Heart right ventricle (tissue), 16 donors: ENCODE measurements around the gene CRTC3. TPM values are rescaled to one million over a fixed set of nuclear protein-coding genes. Genes with fewer than 3 reads are reported as not detected.

Experiments used
- ATAC-seq, 8 donors: fragments of 200-7000 bp; cut with Tn5 transposase; one replicate each; pipeline ENCODE4 v1.9.1; 2020; ENCODE audit warnings: mild to moderate bottlenecking in 8 of 8, moderate library complexity in 8 of 8, moderate number of reproducible peaks in 1 of 8
- DNase-seq, 2 donors: peaks; one replicate each; pipeline ENCODE4 v3.0.0-alpha.2; 2020
- H3K27ac ChIP-seq, 10 donors: fragments of 200-600 bp; sonication (generic) in 2 of 10; one replicate each; pipeline versions ENCODE4 v1.5.0 to v1.8.0; 2020 to 2022; ENCODE audit warnings: mild to moderate bottlenecking in 3 of 10
- H3K27me3 ChIP-seq, 7 donors: fragments of 200-600 bp; one replicate each; pipeline ENCODE4 v1.8.0; 2021 to 2022; ENCODE audit warnings: mild to moderate bottlenecking in 2 of 7
- H3K36me3 ChIP-seq, 9 donors: fragments of 200-600 bp; sonication (generic) in 1 of 9; one replicate each; pipeline versions ENCODE4 v1.5.0 to v1.8.0; 2020 to 2022; ENCODE audit warnings: mild to moderate bottlenecking in 2 of 9
- H3K4me1 ChIP-seq, 9 donors: fragments of 200-600 bp; sonication (generic) in 1 of 9; one replicate each; pipeline versions ENCODE4 v1.5.0 to v1.8.0; 2020 to 2022; ENCODE audit warnings: mild to moderate bottlenecking in 4 of 9
- H3K4me3 ChIP-seq, 10 donors: fragments of 200-600 bp; sonication (generic) in 2 of 10; one replicate each; pipeline versions ENCODE4 v1.5.0 to v1.8.0; 2020 to 2022; ENCODE audit warnings: mild to moderate bottlenecking in 7 of 10, moderate library complexity in 2 of 10
- H3K9me3 ChIP-seq, 11 donors: fragments of 200-600 bp in 10 of 11; sonication (generic) in 2 of 11; one replicate each; pipeline versions ENCODE4 v1.5.0 to v1.8.0; 2013 to 2022; ENCODE audit warnings: mild to moderate bottlenecking in 2 of 11, control low read depth in 1 of 11, moderate library complexity in 1 of 11
- WGBS, 2 donors: extraction: QIAGEN DNeasy Blood & Tissue Kit; methylation state at CpG; one replicate each; pipeline ENCODE4 v1.1.7; 2013; ENCODE audit warnings: inconsistent platforms in 1 of 2; 5-methylcytosine and 5-hydroxymethylcytosine counted together
- intact Hi-C, 10 donors: fragments of 100-400 bp; cut with DNase I; formaldehyde crosslinking; loops; one replicate each; pipeline versions ENCODE4 v1.11.1 to v1.14.2; 2022
- polyA plus RNA-seq, 2 donors: library from polyadenylated mRNA; stranded (reverse); fragments of 200-250 nt; gene quantifications; one replicate each; pipeline ENCODE4 v1.2.3, GENCODE V29; 2013
- total RNA-seq, 10 donors: library from RNA; stranded (reverse); fragmentation: NEBNext Ultra II Directional in 3 of 10; extraction: Animal tissue kit (Norgen Biotek cat#: 25700) in 3 of 10; gene quantifications; one replicate each; pipeline versions ENCODE4 v1.2.1 to v1.2.4, GENCODE V29; 2021 to 2023
- TF ChIP-seq, protein P1 (sequence below), 9 donors: fragments of 200-600 bp; sonication (generic) in 2 of 9; IDR thresholded peaks; one replicate each; pipeline versions ENCODE4 v1.5.0 to v1.8.0; 2021 to 2022; ENCODE audit warnings: antibody characterized with exemption in 9 of 9, mild to moderate bottlenecking in 5 of 9, moderate library complexity in 1 of 9
- donor health status: Arrhythmogenic right ventricular cardiomyopathy.
- donor health status: ischemic (EF 13 %, LVEDD 7.1; RV severe dilation, severe dysfunction).
- donor health status: healthy with polysubstance abuse.
- donor health status: DM: no; HTN: yes; CAD: no.
- donor health status: DM: no; HTN: no; CAD: no.
- donor health status: ischemic (EF 25% LVEDD 6.9; RV normal size, moderate dysfunction).
- donor health status: ischemic (EF 25% LVEDD 5.7; RV mildly dilated, moderate dysfunction).
- donor health status: healthy.
- donor health status: DM: yes; HTN: yes; CAD: no.
- donor health status: Ischemic cardiomyopathy.
- donor health status: ischemic (EF 35%, LVEDD 5.7; RV mildly dilated, moderate dysfunction).
- donor health status: nonischemic (EF 11% LVEDD 7.7; RV severe dilation, severe dysfunction).
- donor health status: DM: yes; HTN: yes; CAD: no.
- donor health status: PGD.
- donor health status: ischemic (EF 29% LVEDD 5.4; RV normal size, mild dysfunction).
- donor health status: nonischemic (EF 23%, LVEDD 6.1; RV moderate dilation, normal function).

Gene CRTC3
- total and polyA plus RNA-seq, 12 donors = 11.5 to 34.9 (median 28.3) TPM

DNA sequence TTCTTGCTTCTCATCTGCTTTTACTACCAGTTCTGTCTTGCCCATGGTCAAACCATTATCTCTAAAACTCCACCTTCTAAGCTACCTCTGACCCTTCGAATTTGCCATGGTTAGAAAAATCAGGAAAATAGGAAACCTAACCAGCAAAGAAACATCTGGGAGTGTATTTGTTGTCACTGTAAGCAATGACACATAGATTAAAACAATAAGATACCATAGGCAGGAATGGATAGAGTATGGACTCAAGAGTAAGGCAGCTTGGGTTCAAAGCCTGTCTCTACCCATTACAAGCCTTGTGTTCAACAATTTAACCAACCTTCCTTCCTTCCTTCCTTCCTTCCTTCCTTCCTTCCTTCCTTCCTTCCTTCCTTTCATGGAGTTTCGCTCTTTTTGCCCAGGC is 34.9 kb downstream of the CRTC3 start:
- TF ChIP-seq, protein P1, sequence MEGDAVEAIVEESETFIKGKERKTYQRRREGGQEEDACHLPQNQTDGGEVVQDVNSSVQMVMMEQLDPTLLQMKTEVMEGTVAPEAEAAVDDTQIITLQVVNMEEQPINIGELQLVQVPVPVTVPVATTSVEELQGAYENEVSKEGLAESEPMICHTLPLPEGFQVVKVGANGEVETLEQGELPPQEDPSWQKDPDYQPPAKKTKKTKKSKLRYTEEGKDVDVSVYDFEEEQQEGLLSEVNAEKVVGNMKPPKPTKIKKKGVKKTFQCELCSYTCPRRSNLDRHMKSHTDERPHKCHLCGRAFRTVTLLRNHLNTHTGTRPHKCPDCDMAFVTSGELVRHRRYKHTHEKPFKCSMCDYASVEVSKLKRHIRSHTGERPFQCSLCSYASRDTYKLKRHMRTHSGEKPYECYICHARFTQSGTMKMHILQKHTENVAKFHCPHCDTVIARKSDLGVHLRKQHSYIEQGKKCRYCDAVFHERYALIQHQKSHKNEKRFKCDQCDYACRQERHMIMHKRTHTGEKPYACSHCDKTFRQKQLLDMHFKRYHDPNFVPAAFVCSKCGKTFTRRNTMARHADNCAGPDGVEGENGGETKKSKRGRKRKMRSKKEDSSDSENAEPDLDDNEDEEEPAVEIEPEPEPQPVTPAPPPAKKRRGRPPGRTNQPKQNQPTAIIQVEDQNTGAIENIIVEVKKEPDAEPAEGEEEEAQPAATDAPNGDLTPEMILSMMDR (IDR thresholded peaks at IDR 0.05) = no peak
- peaks cover 0 to 4% (median 0%) of the 10 kb centered on the region in 11 donors for H3K9me3 ChIP-seq
- intact Hi-C loops = loop anchor here in 4 of 10 donors (2.0 to 5.0 kb wide), 2 partner anchors 33 to 56 kb away; no protein-coding TSS in a partner anchor
- no peaks in the 10 kb centered on the region for H3K27me3 ChIP-seq
- WGBS, 2 donors = 76 to 94% methylated on average over 2 of the region's 2 CpGs
- DNase-seq (no peak), ATAC-seq (no peak)
- no peaks in the 10 kb centered on the region for H3K36me3 ChIP-seq
- H3K27ac ChIP-seq = peak overlapping the region in 6 of 10 donors; percentile 4 to 84 (median 42)
- peaks cover 21 to 100% (median 69%) of the 10 kb centered on the region in 9 donors for H3K4me1 ChIP-seq
- H3K4me3 ChIP-seq = no peak overlapping the region

DNA sequence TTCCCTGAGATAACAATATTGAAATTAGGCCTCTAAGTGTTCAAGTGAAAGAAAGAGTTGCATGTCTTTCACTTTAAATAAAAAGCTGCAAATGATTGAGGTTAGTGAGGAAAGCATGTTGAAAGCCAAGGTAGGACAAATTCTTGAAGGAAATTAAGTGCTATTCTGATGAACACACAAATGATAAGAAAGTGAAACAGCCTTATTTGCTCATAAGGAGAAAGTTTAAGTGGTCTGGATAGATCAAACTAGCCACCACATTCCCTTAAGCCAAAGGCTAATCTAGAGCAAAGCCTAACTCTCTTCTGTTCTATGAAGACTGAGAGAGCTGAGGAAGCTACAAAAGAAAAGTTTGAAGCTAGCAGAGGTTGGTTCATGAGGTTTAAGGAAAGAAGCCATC is 36.1 kb downstream of the CRTC3 start:
- Histone ChIP-seq H3K4me1 (peaks cover 21 to 97% (median 65%) of the 10 kb centered on the region in 9 donors), H3K27ac (peak overlapping the region in 2 of 10 donors; percentile 5 to 84), H3K9me3 (peaks cover 0 to 4% (median 0%) of the 10 kb centered on the region in 11 donors), H3K27me3 (no peaks in the 10 kb centered on the region), H3K4me3 (no peak overlapping the region), H3K36me3 (no peaks in the 10 kb centered on the region)
- no peak for DNase-seq
- ATAC-seq = no peak
- TF ChIP-seq, protein P1 (IDR thresholded peaks at IDR 0.05) = no peak
- intact Hi-C loops = loop anchor here in 1 of 10 donors (2.0 kb wide), 1 partner anchor 57 kb away; no protein-coding TSS in a partner anchor

DNA sequence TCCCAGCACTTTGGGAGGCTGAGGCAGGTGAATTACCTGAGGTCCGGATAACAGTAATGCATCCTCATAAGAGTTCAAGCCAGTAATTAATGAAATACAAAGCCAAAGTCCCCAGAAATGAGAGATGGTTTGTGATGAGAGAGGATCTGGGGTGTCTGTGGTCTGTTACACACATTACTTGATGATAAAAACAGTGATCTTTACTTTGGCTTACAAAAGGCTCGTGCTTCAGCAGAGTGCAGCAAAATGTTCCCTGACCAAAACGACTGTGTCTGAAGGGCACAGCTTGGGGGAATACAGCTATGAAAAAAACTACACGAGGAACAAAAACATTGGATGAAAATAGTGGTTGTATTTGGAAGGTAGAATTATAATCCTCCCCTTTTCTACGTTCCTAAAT is 40.9 kb downstream of the CRTC3 start:
- Histone ChIP-seq H3K27ac (peak overlapping the region; percentile 11 to 73 (median 40)), H3K27me3 (no peaks in the 10 kb centered on the region), H3K4me1 (peaks cover 10 to 66% (median 32%) of the 10 kb centered on the region in 9 donors), H3K9me3 (peaks cover 0 to 4% (median 0%) of the 10 kb centered on the region in 11 donors), H3K4me3 (no peak overlapping the region), H3K36me3 (no peaks in the 10 kb centered on the region)
- DNase-seq (no peak), ATAC-seq (peak in 6 of 8 donors; percentile 16 to 59 (median 36))
- TF ChIP-seq, protein P1 (IDR thresholded peaks at IDR 0.05) = no peak
- intact Hi-C loops = loop anchor here in 1 of 10 donors (5.0 kb wide), 1 partner anchor 38 kb away; no protein-coding TSS in a partner anchor
- 44 to 46% methylated on average over 5 of the region's 5 CpGs for WGBS, 2 donors

DNA sequence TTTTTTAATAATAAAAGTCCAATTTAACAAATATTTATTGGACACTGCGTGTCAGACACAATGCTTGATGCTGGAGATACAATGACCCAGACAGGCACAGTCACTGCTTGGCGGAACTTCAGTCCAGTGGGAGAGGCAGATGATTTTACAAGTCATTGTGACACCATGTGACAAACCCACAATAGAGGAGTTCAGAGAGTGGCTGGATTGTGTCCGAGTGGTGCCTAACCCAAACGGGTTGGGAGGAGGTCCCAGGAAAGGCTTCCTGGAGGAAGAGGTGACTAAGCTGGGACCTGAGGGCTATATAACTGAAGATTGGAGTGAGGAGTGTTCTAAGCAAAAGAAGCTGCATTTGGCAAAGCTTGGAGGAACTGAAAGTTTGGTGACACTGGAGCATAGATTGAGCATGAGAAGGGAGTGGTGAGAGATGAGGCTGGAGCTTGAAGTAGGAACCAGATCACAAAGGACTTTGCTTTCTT is 41.4 kb downstream of the CRTC3 start:
- peaks cover 10 to 62% (median 28%) of the 10 kb centered on the region in 9 donors for H3K4me1 ChIP-seq
- peak overlapping the region in 1 of 10 donors; percentile 3 for H3K4me3 ChIP-seq
- H3K27me3 ChIP-seq = no peaks in the 10 kb centered on the region
- H3K36me3 ChIP-seq = no peaks in the 10 kb centered on the region
- intact Hi-C loops = loop anchor here in 1 of 10 donors (5.0 kb wide), 1 partner anchor 39 kb away; no protein-coding TSS in a partner anchor
- peak overlapping the region; percentile 11 to 73 (median 40) for H3K27ac ChIP-seq
- peak in 1 of 2 donors; percentile 56 for DNase-seq
- peak; percentile 68 to 92 (median 90) for ATAC-seq
- WGBS, 2 donors = 30 to 43% methylated on average over 4 of the region's 4 CpGs
- TF ChIP-seq, protein P1 (IDR thresholded peaks at IDR 0.05) = no peak
- H3K9me3 ChIP-seq = peaks cover 0 to 4% (median 0%) of the 10 kb centered on the region in 11 donors
